Measurements from ENCODE around the gene MTR.

- TF ChIP-seq ERG (CRISPR knock-in tag; IDR thresholded peaks at IDR 0.05) (no peak), CTCF (IDR thresholded peaks at IDR 0.05) (no peak), ATF3 (CRISPR knock-in tag; conservative IDR thresholded peaks at IDR 0.05) (no peak), SP1 (CRISPR knock-in tag; conservative IDR thresholded peaks at IDR 0.05) (no peak), NFYB (CRISPR knock-in tag; conservative IDR thresholded peaks at IDR 0.05; ENCODE audit: low read depth) (no peak), ZBTB43 (CRISPR knock-in tag; IDR thresholded peaks at IDR 0.05) (no peak), ZNF425 (CRISPR knock-in tag; conservative IDR thresholded peaks at IDR 0.05) (no peak), ZSCAN18 (CRISPR knock-in tag; IDR thresholded peaks at IDR 0.05) (no peak), GABPB1 (CRISPR knock-in tag; IDR thresholded peaks at IDR 0.05) (no peak), SMAD3 (CRISPR knock-in tag; IDR thresholded peaks at IDR 0.05; ENCODE audit: borderline replicate concordance) (no peak), CREM (CRISPR knock-in tag; IDR thresholded peaks at IDR 0.05) (no peak)
Observed at GRCh38 chr1:236951672-236952071, 156.6 kb downstream of the MTR start.

All from WTC11 (cell line).